ENCODE results near the gene ZNF385D.
A peak's percentile ranks its signal among the peaks of the same experiment; 100 is the strongest.
"Not testable (repeated sequence)": the region's sequence is repeated elsewhere in the genome, so short reads cannot be mapped to it uniquely, and the experiment has no call there.

Gene ZNF385D

DNA sequence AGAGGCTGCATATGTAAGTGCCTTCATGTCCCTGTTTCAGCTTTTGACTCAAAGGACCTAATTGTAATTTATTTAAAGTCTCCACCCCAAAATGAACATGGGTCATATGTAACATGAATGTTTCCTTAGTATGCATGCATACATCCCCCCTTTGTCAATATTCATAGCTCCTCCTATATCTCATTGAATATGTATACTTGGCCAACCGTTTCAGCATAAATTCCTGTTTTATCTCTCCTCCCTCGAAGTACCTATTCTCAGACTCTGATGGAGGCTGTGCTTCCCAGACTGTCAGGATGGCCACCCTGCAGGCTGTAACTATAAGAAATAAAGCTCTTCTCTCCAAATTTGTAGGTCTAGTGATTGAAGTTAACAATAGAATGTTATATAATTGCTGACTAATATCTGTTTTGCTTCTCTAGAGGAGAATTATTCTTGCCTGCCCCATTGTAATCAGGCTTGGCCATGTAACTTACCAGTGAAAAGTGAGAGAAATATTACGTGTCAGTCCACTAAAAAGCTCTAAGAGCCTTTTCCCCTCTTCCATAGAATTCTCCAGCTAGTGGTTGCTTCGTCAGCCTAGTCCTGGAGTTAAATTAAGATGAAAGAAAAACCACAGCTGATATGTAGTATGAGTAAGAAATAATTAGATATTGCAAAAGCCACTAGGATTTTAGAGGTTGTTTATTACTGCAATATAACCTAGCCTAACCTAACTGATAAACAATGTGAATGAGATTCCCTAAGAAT lies 245.1 kb downstream of the ZNF385D start:
- no peak for DNase-seq

- DNase-seq: no peak
Measured at GRCh38 chr3:21502656-21503055, 248.4 kb downstream of the ZNF385D start.

DNA sequence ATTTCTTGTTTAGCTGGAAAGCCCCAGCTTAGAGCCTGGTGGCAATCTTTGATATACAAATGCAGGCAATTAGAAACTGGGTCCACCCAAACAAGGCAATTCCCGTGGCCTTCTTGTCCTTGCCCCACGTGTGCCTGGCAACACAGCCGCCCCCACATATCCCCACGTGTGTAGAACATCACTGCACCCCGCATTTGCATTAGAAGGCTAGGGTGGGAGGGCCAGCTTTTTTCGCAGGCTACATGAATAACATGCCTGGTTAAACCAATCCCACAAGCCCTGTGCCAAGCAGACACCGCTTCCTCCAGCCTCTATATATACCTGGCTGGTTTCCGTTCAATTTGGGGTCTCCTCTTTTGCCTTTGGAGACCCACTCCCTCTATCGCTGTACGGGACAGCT lies 250.2 kb downstream of the ZNF385D start:
- DNase-seq: no peak

GRCh38 chr3:21490671-21491070 lies 260.3 kb downstream of the ZNF385D start:
- not testable (repeated sequence) for DNase-seq

DNA sequence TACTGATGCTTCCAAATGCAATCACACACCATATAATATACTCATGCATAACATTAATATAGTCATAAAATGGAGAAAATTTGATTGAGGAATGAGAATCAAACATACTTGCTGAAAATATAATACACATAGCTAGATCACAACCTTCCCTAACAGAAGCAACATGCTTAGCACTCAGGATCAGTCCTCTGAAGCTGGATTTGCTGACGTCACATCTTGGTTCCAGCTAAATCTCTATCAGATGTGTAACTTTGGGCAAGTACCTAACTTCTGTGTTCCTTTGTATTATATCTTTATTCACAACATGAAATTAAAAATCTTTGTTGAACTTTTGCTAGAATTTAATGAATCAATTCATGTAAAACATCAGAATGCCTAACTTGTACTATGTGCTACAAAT lies 263.5 kb downstream of the ZNF385D start:
- no peak for DNase-seq

DNA sequence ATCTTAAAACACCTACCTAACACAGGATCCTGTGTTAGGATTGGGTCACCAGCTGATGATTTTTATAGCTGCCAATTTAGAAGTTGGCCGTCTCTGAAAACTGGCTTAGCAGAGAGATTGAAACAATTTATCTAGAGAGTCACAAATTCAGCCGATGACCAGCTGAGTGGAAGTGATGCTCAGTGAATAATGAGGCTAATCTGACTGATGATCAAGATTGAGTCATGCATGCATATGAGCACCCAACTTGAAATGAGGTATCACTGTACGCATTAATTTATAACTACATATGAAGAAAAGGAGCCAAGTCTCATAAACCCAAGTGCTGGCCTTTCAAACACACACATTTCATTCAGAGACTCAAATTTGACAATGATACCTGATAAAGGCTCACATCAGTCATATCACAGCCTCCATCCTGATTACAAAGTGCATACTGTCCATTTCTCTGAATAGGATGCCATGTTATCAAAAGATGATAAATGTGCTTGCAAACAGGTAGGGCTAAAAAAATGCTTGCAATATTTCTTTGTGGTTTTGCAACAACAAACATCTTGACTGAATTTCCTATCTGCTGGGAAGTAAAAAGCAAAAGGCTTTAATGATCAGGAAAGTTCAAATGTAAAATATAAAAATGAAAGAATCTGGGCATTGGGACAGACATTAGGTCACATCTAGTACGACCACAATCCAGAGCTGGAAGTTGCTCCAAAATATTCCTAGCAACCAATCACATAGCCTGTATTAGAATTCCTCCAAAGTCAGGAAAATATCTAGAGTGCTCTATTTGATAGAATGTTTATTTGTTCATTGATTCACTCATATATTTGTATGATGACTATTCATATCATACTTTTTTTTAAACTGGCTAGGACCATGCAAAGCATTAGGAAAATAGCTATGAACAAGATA lies 264.7 kb downstream of the ZNF385D start:
- not testable (repeated sequence) for DNase-seq

- DNase-seq: no peak
Measured at GRCh38 chr3:21484828-21485144, 266.2 kb downstream of the ZNF385D start.

DNA sequence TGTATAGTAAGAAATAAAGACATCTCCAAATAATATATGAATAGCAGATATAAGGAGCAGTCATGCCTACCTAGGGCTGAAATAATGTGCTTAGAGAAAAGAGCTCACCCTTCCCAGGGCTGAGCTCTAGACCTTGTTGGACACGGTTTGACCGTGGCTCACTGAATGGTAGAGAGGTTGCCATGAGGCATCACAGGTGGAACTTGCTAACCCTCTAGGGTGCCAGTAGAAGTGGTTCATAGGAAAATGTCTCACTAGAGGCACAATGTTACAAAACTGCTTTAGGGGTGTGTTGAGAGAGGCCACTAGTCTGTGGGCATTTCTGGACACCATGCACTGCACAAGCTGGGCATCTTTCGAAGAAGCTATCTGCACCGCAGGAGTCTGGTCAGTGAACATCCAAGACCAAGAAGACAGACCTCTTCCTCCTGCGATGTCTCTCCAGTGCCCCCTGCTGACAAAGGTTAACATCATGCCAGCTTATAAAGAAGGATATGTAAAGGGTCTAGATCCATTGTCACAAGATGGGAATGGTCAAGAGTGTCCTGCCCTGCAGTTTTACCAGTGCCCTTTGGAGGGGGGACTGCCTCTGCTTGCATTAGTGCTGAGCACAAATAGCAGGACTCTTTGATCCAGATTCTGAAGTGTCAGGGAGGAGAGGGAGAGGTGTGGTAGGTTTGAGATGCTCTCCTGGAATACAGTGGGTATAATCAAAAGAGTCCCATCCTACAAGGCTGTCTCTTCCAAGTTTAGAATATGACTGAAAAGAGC lies 266.8 kb downstream of the ZNF385D start:
- peak; percentile 2 for DNase-seq

DNA sequence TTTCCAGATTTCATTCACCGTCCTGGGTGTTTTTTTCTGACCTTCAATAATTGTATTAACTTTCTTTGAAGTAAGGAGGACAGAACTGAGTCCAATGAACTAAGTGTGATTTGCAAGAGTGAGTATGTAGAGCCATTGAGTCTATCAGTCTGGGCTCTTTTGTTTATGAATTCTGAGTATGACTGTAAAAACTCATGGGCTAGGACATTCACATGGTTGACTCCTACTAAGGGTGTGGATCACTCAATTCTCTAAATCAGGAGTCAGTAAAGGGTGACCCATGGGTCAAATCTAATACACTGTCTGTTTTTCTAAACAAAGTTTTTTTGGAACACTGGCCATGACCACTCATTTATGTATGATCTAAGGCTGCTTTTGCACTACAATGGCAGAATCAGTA lies 269.0 kb downstream of the ZNF385D start:
- no peak for DNase-seq

DNA sequence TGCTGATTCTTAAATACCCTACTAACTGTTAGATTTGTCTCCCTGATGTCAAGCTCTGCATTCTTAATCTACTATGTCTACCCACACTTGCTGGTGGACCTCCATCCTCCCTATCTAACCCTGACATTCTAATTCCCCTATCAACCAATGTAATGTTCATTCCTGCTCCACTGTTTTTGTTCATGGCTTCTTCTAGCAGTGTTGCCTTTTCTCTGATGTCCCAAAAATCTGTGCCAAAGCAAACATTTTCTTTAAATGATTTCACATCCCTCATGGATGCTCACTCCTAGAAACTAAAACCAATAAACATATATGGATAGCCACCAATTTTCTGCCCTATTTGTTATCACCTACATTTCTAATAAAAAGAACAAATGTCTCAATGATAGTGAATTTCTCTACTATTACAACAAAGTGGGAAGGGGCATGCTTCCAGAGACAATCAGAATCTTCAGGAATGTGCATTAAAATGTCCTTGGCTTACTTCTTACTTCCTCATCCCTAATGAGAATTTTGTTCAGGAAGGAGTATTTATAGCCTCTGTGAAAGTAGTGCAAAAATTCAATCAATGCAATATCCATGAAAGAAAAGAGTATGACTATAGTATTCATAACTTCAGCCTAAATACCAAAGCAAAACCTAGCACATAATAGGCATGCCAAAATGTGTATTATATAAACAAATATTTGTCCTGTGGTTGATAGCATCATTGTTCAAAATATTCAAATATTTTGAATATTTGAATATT lies 273.3 kb downstream of the ZNF385D start:
- DNase-seq: no peak

GRCh38 chr3:21466476-21466875 lies 284.5 kb downstream of the ZNF385D start:
- no peak for DNase-seq

DNA sequence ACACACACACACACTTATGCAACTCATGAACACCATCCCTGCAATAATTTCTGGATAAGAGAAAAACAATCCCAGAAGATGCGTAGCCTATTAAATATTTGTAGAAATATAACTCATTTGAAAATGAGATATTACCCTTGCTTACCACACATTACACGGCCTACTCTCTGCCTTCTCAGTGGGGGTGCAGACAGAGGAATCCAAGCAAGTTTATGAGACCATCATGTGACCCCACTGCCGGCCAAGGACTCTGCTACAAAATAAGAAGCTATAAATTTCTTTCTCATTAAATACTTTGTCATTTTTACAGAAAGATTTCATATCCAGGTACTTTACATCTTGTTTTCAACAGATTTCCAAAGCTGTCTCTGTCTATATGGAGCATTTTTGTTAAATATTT lies 286.3 kb downstream of the ZNF385D start:
- no peak for DNase-seq

DNA sequence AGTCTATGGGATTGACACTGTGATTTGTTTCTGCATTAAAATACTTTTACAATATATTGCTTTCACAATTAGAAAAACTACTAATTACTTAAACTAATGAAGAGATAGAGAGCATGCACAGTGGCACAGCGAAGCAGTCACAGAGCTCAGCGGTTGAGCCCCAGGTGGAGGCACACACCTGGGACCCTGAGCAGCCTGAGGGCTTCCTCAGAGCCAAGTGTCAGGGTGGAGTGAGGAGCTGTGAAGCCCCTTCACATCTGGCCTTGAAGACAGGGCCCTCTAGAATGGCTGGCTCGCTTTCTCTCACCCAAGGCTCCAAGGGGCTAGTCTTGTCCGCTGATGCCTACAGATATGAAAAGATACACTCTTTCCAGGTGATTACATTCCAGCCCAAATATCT lies 287.7 kb downstream of the ZNF385D start:
- DNase-seq: no peak

GRCh38 chr3:21462141-21462540 lies 288.9 kb downstream of the ZNF385D start:
- DNase-seq: no peak

DNA sequence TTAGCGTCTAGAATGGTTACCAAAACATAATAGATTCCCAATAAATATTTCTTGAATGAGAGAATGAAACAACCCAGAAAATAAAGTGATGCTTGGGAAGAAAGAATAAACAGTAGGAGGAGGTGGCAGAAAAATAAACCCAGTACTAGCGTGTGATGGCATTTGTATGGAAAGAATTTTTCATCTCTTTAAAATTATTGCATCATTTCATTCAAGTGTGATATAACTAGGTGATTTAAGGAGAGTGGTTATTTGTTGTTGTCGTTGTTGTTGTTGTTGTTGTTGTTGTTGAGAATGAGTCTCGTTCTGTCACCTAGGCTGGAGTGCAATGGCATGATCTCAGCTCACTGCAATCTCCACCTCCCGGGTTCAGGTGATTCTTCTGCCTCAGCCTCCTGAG lies 293.9 kb downstream of the ZNF385D start:
- DNase-seq: no peak

- DNase-seq: no peak
Measured at GRCh38 chr3:21449738-21450137, 301.3 kb downstream of the ZNF385D start.

GRCh38 chr3:21447476-21448151 lies 303.4 kb downstream of the ZNF385D start:
- DNase-seq: no peak

DNA sequence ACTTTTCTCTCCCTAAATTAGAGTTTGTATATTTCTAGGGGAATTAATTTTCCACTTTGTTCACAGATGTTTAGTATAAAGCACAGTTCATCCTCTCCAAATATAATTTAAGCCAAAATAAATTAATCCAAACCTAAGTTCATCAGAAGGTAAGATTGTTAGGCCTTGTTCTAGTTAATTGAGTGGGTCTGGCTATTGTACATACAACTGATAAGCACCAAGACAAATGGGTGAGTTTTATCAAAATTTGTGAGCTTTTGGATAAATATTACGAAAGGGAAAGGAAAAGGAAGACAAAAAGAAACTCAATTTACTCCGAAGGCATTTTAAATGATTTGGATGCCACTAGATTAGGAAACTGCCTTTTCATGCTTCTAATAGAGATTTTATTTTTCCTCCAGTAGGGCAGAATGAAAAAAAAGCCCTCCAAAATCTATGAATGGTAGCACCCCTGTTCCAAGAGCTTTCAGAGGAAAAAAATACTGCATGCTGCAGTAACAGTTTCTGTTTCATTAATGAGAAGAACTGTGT lies 304.0 kb downstream of the ZNF385D start:
- DNase-seq: no peak

- no peak for DNase-seq
Measured at GRCh38 chr3:21446027-21446426, 305.0 kb downstream of the ZNF385D start.

DNA sequence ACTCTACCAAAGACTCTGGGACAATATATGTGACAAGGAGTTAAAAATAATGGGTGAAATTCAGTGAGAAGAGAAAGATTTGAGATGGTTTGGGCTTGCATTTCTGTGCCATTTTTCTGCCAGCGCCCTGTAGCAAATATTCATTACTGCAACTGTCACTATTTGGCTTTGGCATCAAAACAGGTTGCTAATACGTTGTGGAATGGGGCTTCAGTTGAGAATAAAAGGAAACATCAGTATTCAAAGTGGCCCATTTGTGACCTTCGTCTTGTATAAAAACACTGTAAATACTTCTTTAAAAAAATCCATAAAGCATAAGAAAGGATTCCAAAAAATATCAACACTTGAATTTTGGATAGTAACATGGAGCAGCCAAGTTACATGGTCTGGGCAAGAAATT lies 309.2 kb downstream of the ZNF385D start:
- no peak for DNase-seq

GRCh38 chr3:21436835-21437234 lies 314.2 kb downstream of the ZNF385D start:
- DNase-seq: no peak

- DNase-seq: no peak
Measured at GRCh38 chr3:21435871-21436270, 315.1 kb downstream of the ZNF385D start.
